Naive thymus-derived CD4-positive, alpha-beta T cell (primary cell): ENCODE measurements around the gene PHETA2. TPM values are rescaled to one million over a fixed set of nuclear protein-coding genes. Genes with fewer than 3 reads are reported as not detected.
"Not testable (repeated sequence)": the region's sequence is repeated elsewhere in the genome, so short reads cannot be mapped to it uniquely, and the experiment has no call there.

Experiments
- ATAC-seq: fragments of 150-1000 bp; cut with Tn5 transposase; 2 replicates; pipeline ENCODE4 v1.10.0; 2021; ENCODE audit warnings: mild to moderate bottlenecking, moderate library complexity
- CTCF ChIA-PET: fragments of 350-600 bp; sonication (Branson Sonifier 250); formaldehyde crosslinking; loops from one replicate; lab custom pipeline; 2021; ENCODE audit warnings: antibody characterized with exemption; lab: Charles Lee
- POLR2A ChIA-PET: fragments of 350-600 bp; sonication (Branson Sonifier 250); formaldehyde crosslinking; loops from one replicate; lab custom pipeline; 2021; ENCODE audit warnings: antibody characterized with exemption, inconsistent platforms; lab: Charles Lee
- DNase-seq, 9 donors: peaks; one replicate each; pipeline versions ENCODE4 v3.0.0 to v3.0.0-alpha.2; 2020 to 2022; ENCODE audit warnings: mixed read lengths in 1 of 9
- H3K27ac ChIP-seq: one replicate; pipeline ENCODE4 v1.7.0; 2013; ENCODE audit warnings: mild to moderate bottlenecking, low read depth, low read length, moderate library complexity
- H3K27me3 ChIP-seq, 2 donors: one replicate each; pipeline ENCODE4 v1.7.0; 2013; ENCODE audit warnings: low read length in 2 of 2, mild to moderate bottlenecking in 2 of 2, moderate library complexity in 2 of 2; ENCODE audit not compliant: control insufficient read depth in 2 of 2, insufficient read depth in 2 of 2
- H3K36me3 ChIP-seq, 3 experiments: 1 replicate in 2 of 3; 2 replicates in 1 of 3; pipeline ENCODE4 v1.7.0; 2013; ENCODE audit warnings: low read length in 3 of 3, mild to moderate bottlenecking in 3 of 3, moderate library complexity in 1 of 3; ENCODE audit not compliant: insufficient read depth in 3 of 3, control insufficient read depth in 2 of 3
- H3K4me1 ChIP-seq, 2 donors: one replicate each; pipeline ENCODE4 v1.7.0; 2013; ENCODE audit warnings: low read length in 2 of 2, mild to moderate bottlenecking in 2 of 2, moderate library complexity in 1 of 2; ENCODE audit not compliant: control insufficient read depth in 2 of 2, insufficient read depth in 2 of 2
- H3K4me3 ChIP-seq: 2 replicates; pipeline ENCODE4 v1.7.0; 2013; ENCODE audit warnings: mild to moderate bottlenecking, low read length
- H3K9me3 ChIP-seq, 3 experiments: 1 replicate in 2 of 3; 2 replicates in 1 of 3; pipeline ENCODE4 v1.7.0; 2013; ENCODE audit warnings: low read length in 3 of 3; ENCODE audit not compliant: control insufficient read depth in 2 of 3
- H3K27ac Mint-ChIP-seq, 9 donors: one replicate each; pipeline ENCODE4 v1.8.0; 2020 to 2022; ENCODE audit warnings: mixed read lengths in 9 of 9, mild to moderate bottlenecking in 8 of 9, moderate library complexity in 5 of 9, inconsistent platforms in 2 of 9
- H3K27me3 Mint-ChIP-seq, 5 donors: one replicate each; pipeline ENCODE4 v1.8.0; 2021 to 2022; ENCODE audit warnings: mixed read lengths in 5 of 5, mild to moderate bottlenecking in 1 of 5
- H3K36me3 Mint-ChIP-seq, 5 donors: one replicate each; pipeline ENCODE4 v1.8.0; 2020 to 2022; ENCODE audit warnings: mixed read lengths in 5 of 5, mild to moderate bottlenecking in 3 of 5, inconsistent platforms in 1 of 5
- H3K4me1 Mint-ChIP-seq, 7 donors: one replicate each; pipeline ENCODE4 v1.8.0; 2020 to 2022; ENCODE audit warnings: mixed read lengths in 7 of 7, mild to moderate bottlenecking in 3 of 7, inconsistent platforms in 1 of 7
- H3K4me3 Mint-ChIP-seq, 10 donors: one replicate each; pipeline ENCODE4 v1.8.0; 2020 to 2022; ENCODE audit warnings: mild to moderate bottlenecking in 10 of 10, mixed read lengths in 10 of 10, moderate library complexity in 6 of 10, inconsistent platforms in 2 of 10
- H3K9me3 Mint-ChIP-seq, 11 donors: one replicate each; pipeline ENCODE4 v1.8.0; 2020 to 2022; ENCODE audit warnings: mixed read lengths in 11 of 11, mild to moderate bottlenecking in 4 of 11, inconsistent platforms in 1 of 11, moderate library complexity in 1 of 11
- intact Hi-C, 2 donors: fragments of 100-400 bp; cut with micrococcal nuclease; formaldehyde crosslinking; loops; one replicate each; pipeline ENCODE4 v1.15.1; 2023
- polyA plus RNA-seq, 2 donors: library from polyadenylated mRNA; unstranded; fragments of 300-500 nt; fragmentation: Illumina TruSeq; gene quantifications; one replicate each; pipeline ENCODE4 v1.2.3, GENCODE V29; 2021
- total RNA-seq, 6 experiments: library from RNA in 5 of 6; stranded (reverse) in 5 of 6; gene quantifications; 1 replicate in 5 of 6; 2 replicates in 1 of 6; pipeline ENCODE4 v1.2.3 and lab custom pipeline; 2021 to 2026

Gene PHETA2
- total and polyA plus RNA-seq, 7 experiments from 2014 or later: 0.82 to 3.9 (median 1.2) TPM

DNA sequence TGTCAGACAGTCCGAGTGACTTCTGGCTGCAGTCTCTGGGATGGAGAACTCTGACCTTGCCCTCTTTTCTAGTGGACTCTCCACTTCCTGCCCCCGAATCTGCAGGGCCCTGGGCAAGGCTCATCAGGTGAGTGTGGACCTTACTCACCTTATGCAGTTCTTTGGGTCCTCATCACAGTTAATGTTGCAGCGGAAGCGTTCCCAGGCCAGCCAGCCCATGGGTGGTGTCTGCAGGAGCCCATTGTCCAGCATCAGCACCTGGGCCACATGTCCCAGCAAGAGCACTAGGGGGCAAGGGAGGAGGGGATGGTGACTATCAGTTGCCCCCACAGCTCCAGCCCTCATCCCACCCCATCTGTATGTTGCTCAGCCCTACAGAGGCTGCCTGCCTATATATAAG lies 5.8 kb upstream of the PHETA2 start:
- Mint-ChIP-seq H3K4me1 (peaks cover 20 to 48% (median 33%) of the 10 kb centered on the region in 7 donors), H3K4me3 (no peak overlapping the region), H3K27me3 (no peaks in the 10 kb centered on the region), H3K27ac (peak overlapping the region in 1 of 9 donors; percentile 79), H3K9me3 (no peaks in the 10 kb centered on the region), H3K36me3 (peaks cover 0 to 19% (median 11%) of the 10 kb centered on the region in 5 donors)
- H3K4me1 ChIP-seq: peaks cover 16 to 19% of the 10 kb centered on the region in 2 donors
- no peaks in the 10 kb centered on the region for H3K27me3 ChIP-seq
- CTCF ChIA-PET: no interaction called here
- ATAC-seq: no peak
- no peak overlapping the region for H3K27ac ChIP-seq
- intact Hi-C loops: no loop called here
- H3K36me3 ChIP-seq: peaks cover 0 to 41% (median 0%) of the 10 kb centered on the region in 3 experiments
- POLR2A ChIA-PET: interaction anchor here (0.6 to 3.8 kb wide), 3 partner anchors 11 to 1720 kb away, joined by 3 to 54 read pairs (median 3); partner anchors contain the start of gene SMDT1
- no peaks in the 10 kb centered on the region for H3K9me3 ChIP-seq
- H3K4me3 ChIP-seq: no peak overlapping the region
- no peak for DNase-seq

DNA sequence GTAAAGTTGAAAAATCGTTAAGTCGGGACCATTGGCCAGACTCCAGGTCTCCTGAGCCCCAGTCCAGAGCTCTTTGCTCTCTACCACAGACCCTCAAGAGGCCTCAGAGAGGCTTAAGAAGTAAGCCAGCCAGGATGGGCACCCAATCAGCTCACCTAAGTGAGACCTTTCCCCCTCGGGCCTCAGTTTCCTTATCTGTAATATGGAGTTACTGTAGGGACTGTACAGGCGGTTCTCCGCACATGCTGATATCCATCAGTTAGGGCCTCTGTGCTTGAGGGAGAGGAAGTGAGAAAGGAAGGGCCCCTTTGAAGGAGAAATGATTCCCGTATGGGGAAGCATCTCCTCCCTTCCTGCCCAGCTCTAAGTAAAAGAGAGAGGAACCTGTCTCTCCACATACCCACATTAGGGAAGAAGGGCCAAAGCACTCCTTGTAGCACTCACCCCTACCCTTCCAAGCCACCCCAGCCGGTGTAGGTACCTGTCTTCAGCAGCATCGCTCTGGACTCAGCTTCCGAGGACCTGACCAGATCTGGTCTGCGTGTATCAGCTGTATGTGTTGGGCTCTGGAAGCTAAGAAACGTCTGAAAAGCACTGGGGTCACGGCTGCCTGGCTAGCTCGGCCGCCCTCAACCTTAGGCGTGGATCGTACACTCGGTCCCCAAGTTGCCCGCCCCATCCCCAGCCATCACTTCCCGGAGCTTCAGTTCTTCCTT lies 4.1 kb upstream of the PHETA2 start:
- peaks cover 0 to 13% (median 7%) of the 10 kb centered on the region in 5 donors for H3K36me3 Mint-ChIP-seq
- peak overlapping the region; percentile 75 for H3K27ac ChIP-seq
- H3K9me3 ChIP-seq: no peaks in the 10 kb centered on the region
- H3K4me3 Mint-ChIP-seq: peak overlapping the region; percentile 86 to 96 (median 94)
- peaks cover 22 to 52% (median 41%) of the 10 kb centered on the region in 7 donors for H3K4me1 Mint-ChIP-seq
- ATAC-seq: peak; percentile 4
- CTCF ChIA-PET: interaction anchor here (1.4 to 1.5 kb wide), 2 partner anchors 10 to 20 kb away, joined by 5 to 6 read pairs; partner anchors contain the start of genes NDUFA6 and SMDT1
- H3K27me3 ChIP-seq: no peaks in the 10 kb centered on the region
- peak in 2 of 9 donors; percentile 19 to 37 for DNase-seq
- H3K4me1 ChIP-seq: peaks cover 16 to 22% of the 10 kb centered on the region in 2 donors
- no peaks in the 10 kb centered on the region for H3K27me3 Mint-ChIP-seq
- POLR2A ChIA-PET: interaction anchor here (1.2 to 3.8 kb wide), 5 partner anchors 10 to 242 kb away, joined by 3 to 54 read pairs (median 8); partner anchors contain the start of genes NDUFA6, SMDT1 and WBP2NL
- peaks cover 0 to 36% (median 0%) of the 10 kb centered on the region in 3 experiments for H3K36me3 ChIP-seq
- intact Hi-C loops: loop anchor here (1.0 to 10.0 kb wide), 12 partner anchors 9 to 975 kb away; partner anchors contain the start of genes NDUFA6 (in 2 of the 2), SMDT1 (in 2 of the 2), SREBF2 (in 2 of the 2) and WBP2NL (in 2 of the 2)
- no peaks in the 10 kb centered on the region for H3K9me3 Mint-ChIP-seq
- peak overlapping the region; percentile 55 to 94 (median 91) for H3K27ac Mint-ChIP-seq
- peak overlapping the region; percentile 75 for H3K4me3 ChIP-seq

DNA sequence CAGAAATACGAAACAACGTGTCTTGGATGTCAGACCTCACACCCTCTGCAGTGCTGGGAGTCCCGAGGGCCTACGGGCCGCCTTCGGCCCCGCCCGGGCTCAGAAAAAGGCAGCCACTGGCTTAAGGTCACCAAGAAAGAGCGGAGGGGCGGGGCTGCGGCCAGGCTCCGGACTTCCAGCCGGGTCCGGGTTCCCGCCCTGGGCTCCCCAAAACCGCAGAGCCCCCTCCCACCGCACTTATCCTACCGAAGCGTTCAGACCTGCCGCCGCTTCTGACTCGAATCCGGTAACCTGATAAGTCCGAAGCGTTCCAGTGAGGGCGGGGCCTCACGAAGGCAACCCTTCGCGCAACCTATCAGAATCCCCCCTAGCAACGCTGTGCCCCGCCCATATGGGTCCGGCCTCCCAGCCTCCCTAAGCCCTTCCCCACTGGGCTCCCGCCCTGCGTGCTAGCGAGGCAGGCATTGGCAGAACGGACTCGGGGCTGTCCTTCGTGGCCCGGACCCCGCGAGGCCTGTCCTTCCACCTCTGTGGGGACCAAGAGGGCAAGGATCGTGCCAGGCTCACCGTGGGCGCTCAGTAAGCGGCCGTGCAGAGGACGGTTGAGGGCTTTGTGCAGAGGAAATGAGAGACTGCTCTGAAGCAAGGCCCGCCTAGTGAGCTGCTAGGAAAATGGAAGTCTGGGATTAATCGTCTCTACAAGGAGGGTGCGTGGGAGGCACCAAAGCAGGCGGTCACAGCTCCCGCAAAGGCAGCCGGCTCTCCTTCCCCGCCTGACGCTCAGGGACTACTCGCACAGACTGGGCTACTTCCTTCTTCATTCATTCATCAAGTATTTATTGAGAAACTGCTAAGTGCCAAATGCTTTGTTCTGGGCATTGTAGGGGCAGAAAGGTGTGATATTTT lies 3.3 kb upstream of the PHETA2 start, which contains the start of gene NAGA:
Gene NAGA (minus strand): TSS at position 296 of the 906 bp plus-strand sequence. CDS start 515 bp downstream, outside the sequence.
- no peaks in the 10 kb centered on the region for H3K27me3 Mint-ChIP-seq
- peaks cover 0 to 28% (median 0%) of the 10 kb centered on the region in 3 experiments for H3K36me3 ChIP-seq
- H3K4me1 ChIP-seq: peaks cover 16 to 22% of the 10 kb centered on the region in 2 donors
- CTCF ChIA-PET: interaction anchor here (1.1 to 1.5 kb wide), 3 partner anchors 9 to 20 kb away, joined by 3 to 6 read pairs (median 5); partner anchors contain the start of genes NDUFA6 and SMDT1
- DNase-seq: peak; percentile 79 to 91 (median 88)
- POLR2A ChIA-PET: interaction anchor here (0.6 to 3.8 kb wide), 7 partner anchors 9 to 373 kb away, joined by 3 to 54 read pairs (median 8); partner anchors contain the start of genes NDUFA6, SMDT1 and WBP2NL
- H3K27ac Mint-ChIP-seq: peak within 1 kb of the TSS; percentile 81 to 94 (median 92)
- no peaks in the 10 kb centered on the region for H3K9me3 Mint-ChIP-seq
- H3K27me3 ChIP-seq: no peaks in the 10 kb centered on the region
- peak within 1 kb of the TSS; percentile 75 for H3K27ac ChIP-seq
- H3K4me3 ChIP-seq: peak within 1 kb of the TSS; percentile 75
- H3K36me3 Mint-ChIP-seq: peaks cover 0 to 7% (median 3%) of the 10 kb centered on the region in 5 donors
- intact Hi-C loops: loop anchor here (1.0 to 10.0 kb wide), 12 partner anchors 9 to 976 kb away; partner anchors contain the start of genes NDUFA6 (in 2 of the 2), SMDT1 (in 2 of the 2), SREBF2 (in 2 of the 2) and WBP2NL (in 2 of the 2)
- peaks cover 22 to 54% (median 45%) of the 10 kb centered on the region in 7 donors for H3K4me1 Mint-ChIP-seq
- H3K4me3 Mint-ChIP-seq: peak within 1 kb of the TSS; percentile 86 to 96 (median 94)
- no peaks in the 10 kb centered on the region for H3K9me3 ChIP-seq
- ATAC-seq: peak; percentile 99

DNA sequence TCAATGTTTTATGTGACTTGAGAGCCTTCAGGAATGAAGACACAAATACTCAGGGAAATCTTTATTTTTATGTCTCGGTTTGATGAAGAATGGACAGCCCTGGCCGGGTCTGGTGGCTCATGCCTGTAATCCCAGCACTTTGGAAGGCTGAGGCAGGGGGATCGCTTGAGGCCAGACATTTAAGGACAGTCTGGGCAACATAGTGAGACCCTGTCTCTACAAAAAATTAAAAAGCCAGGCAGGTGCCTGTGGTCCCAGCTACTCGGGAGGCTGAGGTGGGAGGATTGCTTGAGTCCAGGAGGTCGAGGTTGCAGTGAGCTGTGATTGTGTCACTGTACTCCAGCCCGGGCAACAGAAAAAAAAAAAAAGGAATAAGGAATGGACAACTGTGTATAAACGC lies 2.5 kb upstream of the PHETA2 start:
- peak overlapping the region; percentile 38 to 96 (median 94) for H3K4me3 Mint-ChIP-seq
- peaks cover 22 to 57% (median 47%) of the 10 kb centered on the region in 7 donors for H3K4me1 Mint-ChIP-seq
- not testable (repeated sequence) for H3K9me3 Mint-ChIP-seq, H3K27me3 Mint-ChIP-seq, H3K9me3 ChIP-seq, DNase-seq, ATAC-seq, H3K27me3 ChIP-seq, H3K36me3 Mint-ChIP-seq
- intact Hi-C loops: loop anchor here (2.0 to 10.0 kb wide), 9 partner anchors 41 to 977 kb away; partner anchors contain the start of genes SREBF2 (in 2 of the 2), EP300 (in 1 of the 2), RANGAP1 (in 1 of the 2) and SEPTIN3 (in 1 of the 2)
- peaks cover 0 to 21% (median 0%) of the 10 kb centered on the region in 3 experiments for H3K36me3 ChIP-seq
- POLR2A ChIA-PET: interaction anchor here (0.6 to 3.8 kb wide), 3 partner anchors 8 to 372 kb away, joined by 4 to 54 read pairs (median 8); partner anchors contain the start of gene SMDT1
- H3K4me3 ChIP-seq: peak overlapping the region; percentile 75
- CTCF ChIA-PET: interaction anchor here (1.1 kb wide), 1 partner anchor 19 kb away, joined by 3 read pairs; the partner anchor contains the start of gene NDUFA6
- peak overlapping the region; percentile 75 for H3K27ac ChIP-seq
- peaks cover 16 to 22% of the 10 kb centered on the region in 2 donors for H3K4me1 ChIP-seq
- H3K27ac Mint-ChIP-seq: peak overlapping the region; percentile 81 to 94 (median 92)

DNA sequence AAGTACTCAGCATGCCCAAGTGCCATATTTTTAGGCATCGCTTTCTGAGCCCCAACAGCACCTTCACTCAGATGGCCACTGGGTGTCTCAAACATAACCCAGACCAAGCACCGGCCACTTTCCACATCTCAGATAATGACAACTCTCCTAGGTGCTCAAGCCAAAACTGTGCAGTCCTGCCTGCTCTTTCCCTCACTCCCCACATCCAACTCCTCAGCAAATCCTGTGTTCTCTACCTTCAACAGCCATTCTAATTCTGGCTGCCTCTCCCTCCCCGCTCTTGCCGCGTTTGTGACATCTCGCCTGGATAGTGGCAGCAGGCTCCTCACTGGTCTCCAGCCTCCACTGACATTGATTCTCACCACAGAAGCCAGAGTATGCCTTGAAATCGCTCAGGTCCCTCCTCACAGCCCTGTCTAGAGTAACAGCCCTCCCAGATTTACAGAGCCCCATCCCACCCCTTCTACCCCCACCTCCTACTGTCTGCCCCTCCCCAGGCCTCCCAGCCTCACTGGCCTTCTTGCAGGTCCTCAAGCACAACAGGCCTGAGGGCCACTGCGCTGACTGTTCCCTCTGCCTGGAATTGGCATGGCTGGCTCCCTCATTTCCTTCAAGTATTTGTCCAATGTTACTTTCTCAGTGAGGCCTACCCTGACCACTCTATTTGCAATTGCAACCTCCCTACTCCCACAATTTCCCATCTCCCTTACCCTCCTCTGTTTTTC lies 1.3 kb upstream of the PHETA2 start:
- H3K27me3 ChIP-seq: no peaks in the 10 kb centered on the region
- Mint-ChIP-seq H3K27ac (peak overlapping the region in 7 of 9 donors; percentile 34 to 86 (median 75)), H3K36me3 (peaks cover 0 to 3% (median 0%) of the 10 kb centered on the region in 5 donors), H3K9me3 (no peaks in the 10 kb centered on the region), H3K4me3 (peak overlapping the region; percentile 29 to 86 (median 68)), H3K27me3 (no peaks in the 10 kb centered on the region), H3K4me1 (peaks cover 22 to 57% (median 47%) of the 10 kb centered on the region in 7 donors)
- DNase-seq (no peak), ATAC-seq (no peak)
- POLR2A ChIA-PET: no interaction called here
- intact Hi-C loops: loop anchor here (5.0 to 10.0 kb wide), 5 partner anchors 105 to 978 kb away; partner anchors contain the start of genes EP300 (in 1 of the 2), RANGAP1 (in 1 of the 2), SEPTIN3 (in 1 of the 2) and SNU13 (in 1 of the 2)
- peaks cover 16 to 22% of the 10 kb centered on the region in 2 donors for H3K4me1 ChIP-seq
- no peak overlapping the region for H3K4me3 ChIP-seq
- CTCF ChIA-PET: no interaction called here
- H3K36me3 ChIP-seq: peaks cover 0 to 8% (median 0%) of the 10 kb centered on the region in 3 experiments
- H3K27ac ChIP-seq: no peak overlapping the region
- H3K9me3 ChIP-seq: no peaks in the 10 kb centered on the region
